ENCODE measurements around the gene RTTN. TPM values are rescaled to one million over a fixed set of nuclear protein-coding genes. Genes with fewer than 3 reads are reported as not detected.

RTTN gene
- total and polyA plus RNA-seq, 4 donors, result 1.1 to 14.3 (median 8.8) TPM

DNA sequence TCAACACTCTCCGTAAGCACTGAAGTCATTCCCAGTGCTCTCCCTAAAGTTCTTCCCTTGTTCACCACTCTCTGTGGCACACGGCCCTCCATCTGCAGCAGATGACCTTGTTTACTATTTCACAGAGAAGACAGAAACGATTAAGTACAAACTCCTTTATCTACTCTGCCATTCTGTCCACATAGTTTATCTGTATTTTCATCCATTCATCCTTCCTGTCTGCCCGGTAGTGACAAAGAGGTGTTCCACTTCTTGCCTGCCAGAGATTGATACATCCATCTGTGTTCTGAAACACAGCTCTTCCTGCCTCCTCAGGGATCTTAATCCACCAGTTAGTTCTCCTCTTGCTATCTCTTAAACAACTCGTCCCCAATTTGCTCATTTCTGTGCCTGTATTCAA lies 179.9 kb downstream of the RTTN start:
- TF ChIP-seq, protein P1, sequence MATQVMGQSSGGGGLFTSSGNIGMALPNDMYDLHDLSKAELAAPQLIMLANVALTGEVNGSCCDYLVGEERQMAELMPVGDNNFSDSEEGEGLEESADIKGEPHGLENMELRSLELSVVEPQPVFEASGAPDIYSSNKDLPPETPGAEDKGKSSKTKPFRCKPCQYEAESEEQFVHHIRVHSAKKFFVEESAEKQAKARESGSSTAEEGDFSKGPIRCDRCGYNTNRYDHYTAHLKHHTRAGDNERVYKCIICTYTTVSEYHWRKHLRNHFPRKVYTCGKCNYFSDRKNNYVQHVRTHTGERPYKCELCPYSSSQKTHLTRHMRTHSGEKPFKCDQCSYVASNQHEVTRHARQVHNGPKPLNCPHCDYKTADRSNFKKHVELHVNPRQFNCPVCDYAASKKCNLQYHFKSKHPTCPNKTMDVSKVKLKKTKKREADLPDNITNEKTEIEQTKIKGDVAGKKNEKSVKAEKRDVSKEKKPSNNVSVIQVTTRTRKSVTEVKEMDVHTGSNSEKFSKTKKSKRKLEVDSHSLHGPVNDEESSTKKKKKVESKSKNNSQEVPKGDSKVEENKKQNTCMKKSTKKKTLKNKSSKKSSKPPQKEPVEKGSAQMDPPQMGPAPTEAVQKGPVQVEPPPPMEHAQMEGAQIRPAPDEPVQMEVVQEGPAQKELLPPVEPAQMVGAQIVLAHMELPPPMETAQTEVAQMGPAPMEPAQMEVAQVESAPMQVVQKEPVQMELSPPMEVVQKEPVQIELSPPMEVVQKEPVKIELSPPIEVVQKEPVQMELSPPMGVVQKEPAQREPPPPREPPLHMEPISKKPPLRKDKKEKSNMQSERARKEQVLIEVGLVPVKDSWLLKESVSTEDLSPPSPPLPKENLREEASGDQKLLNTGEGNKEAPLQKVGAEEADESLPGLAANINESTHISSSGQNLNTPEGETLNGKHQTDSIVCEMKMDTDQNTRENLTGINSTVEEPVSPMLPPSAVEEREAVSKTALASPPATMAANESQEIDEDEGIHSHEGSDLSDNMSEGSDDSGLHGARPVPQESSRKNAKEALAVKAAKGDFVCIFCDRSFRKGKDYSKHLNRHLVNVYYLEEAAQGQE (IDR thresholded peaks at IDR 0.05), result no peak
- no peak for DNase-seq (ENCODE audit: low spot score)
- Histone ChIP-seq H3K4me3 (ENCODE audit: low read depth in 1 of 3, low read length in 3 of 3) (no peak overlapping the region), H3K9me3 (ENCODE audit: control insufficient read depth in 4 of 4, low read length in 3 of 4) (no peaks in the 10 kb centered on the region), H3K27ac (ENCODE audit: low read depth in 1 of 2, low read length in 2 of 2) (no peak overlapping the region), H3K4me1 (ENCODE audit: control insufficient read depth in 4 of 4, insufficient read depth in 4 of 4, low read length in 3 of 4) (no peaks in the 10 kb centered on the region), H3K27me3 (ENCODE audit: control insufficient read depth in 4 of 4, insufficient read depth in 4 of 4, low read length in 3 of 4) (no peaks in the 10 kb centered on the region), H3K36me3 (ENCODE audit: control insufficient read depth in 4 of 4, insufficient read depth in 3 of 4, low read depth in 1 of 4, low read length in 3 of 4) (peaks cover 2 to 62% (median 27%) of the 10 kb centered on the region in 4 donors), H3K9ac (ENCODE audit: low read depth in 1 of 2, low read length in 2 of 2) (no peak overlapping the region)
- WGBS, result 81% methylated on average over 5 of the region's 5 CpGs

DNA sequence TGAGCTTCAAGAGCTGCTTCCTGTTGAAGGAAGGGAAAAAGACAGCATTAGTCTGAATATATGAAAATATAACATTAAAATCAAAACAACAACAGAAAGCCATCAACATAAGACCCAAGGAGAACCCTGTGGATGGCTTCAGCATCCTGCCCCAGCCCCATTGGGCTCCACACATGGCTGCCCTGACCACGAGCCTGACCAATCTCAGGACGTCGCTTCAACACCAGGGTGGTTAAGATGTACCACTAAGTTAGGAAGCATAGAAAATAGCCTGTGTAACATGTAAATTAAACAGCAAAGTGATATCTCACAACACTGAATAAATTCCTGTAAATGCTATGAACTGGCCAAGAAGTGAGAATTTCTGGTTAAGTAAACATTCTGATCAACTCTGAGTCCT lies 180.7 kb downstream of the RTTN start:
- 96% methylated on average over 3 of the region's 3 CpGs for WGBS
- peaks cover 2 to 67% (median 30%) of the 10 kb centered on the region in 4 donors for H3K36me3 ChIP-seq (ENCODE audit: control insufficient read depth in 4 of 4, insufficient read depth in 3 of 4, low read depth in 1 of 4, low read length in 3 of 4)
- TF ChIP-seq, protein P2, sequence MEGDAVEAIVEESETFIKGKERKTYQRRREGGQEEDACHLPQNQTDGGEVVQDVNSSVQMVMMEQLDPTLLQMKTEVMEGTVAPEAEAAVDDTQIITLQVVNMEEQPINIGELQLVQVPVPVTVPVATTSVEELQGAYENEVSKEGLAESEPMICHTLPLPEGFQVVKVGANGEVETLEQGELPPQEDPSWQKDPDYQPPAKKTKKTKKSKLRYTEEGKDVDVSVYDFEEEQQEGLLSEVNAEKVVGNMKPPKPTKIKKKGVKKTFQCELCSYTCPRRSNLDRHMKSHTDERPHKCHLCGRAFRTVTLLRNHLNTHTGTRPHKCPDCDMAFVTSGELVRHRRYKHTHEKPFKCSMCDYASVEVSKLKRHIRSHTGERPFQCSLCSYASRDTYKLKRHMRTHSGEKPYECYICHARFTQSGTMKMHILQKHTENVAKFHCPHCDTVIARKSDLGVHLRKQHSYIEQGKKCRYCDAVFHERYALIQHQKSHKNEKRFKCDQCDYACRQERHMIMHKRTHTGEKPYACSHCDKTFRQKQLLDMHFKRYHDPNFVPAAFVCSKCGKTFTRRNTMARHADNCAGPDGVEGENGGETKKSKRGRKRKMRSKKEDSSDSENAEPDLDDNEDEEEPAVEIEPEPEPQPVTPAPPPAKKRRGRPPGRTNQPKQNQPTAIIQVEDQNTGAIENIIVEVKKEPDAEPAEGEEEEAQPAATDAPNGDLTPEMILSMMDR (IDR thresholded peaks at IDR 0.05; ENCODE audit: low read depth, low read length, missing input control), result no peak
- TF ChIP-seq HNF4A (conservative IDR thresholded peaks at IDR 0.05) (no peak), HNF4G (IDR thresholded peaks at IDR 0.05) (no peak), EGR1 (IDR thresholded peaks at IDR 0.05; ENCODE audit: low read depth in 2 of 2) (no peak), JUND (IDR thresholded peaks at IDR 0.05) (no peak), TAF1 (conservative IDR thresholded peaks at IDR 0.05) (no peak), SP1 (IDR thresholded peaks at IDR 0.05) (no peak), RAD21 (IDR thresholded peaks at IDR 0.05) (no peak), RXRA (IDR thresholded peaks at IDR 0.05) (no peak), FOXA2 (IDR thresholded peaks at IDR 0.05) (no peak), NR2F2 (IDR thresholded peaks at IDR 0.05) (no peak)
- TF ChIP-seq, protein P3, sequence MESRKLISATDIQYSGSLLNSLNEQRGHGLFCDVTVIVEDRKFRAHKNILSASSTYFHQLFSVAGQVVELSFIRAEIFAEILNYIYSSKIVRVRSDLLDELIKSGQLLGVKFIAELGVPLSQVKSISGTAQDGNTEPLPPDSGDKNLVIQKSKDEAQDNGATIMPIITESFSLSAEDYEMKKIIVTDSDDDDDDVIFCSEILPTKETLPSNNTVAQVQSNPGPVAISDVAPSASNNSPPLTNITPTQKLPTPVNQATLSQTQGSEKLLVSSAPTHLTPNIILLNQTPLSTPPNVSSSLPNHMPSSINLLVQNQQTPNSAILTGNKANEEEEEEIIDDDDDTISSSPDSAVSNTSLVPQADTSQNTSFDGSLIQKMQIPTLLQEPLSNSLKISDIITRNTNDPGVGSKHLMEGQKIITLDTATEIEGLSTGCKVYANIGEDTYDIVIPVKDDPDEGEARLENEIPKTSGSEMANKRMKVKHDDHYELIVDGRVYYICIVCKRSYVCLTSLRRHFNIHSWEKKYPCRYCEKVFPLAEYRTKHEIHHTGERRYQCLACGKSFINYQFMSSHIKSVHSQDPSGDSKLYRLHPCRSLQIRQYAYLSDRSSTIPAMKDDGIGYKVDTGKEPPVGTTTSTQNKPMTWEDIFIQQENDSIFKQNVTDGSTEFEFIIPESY (IDR thresholded peaks at IDR 0.05), result no peak
- TF ChIP-seq, protein P4, sequence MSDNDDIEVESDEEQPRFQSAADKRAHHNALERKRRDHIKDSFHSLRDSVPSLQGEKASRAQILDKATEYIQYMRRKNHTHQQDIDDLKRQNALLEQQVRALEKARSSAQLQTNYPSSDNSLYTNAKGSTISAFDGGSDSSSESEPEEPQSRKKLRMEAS (IDR thresholded peaks at IDR 0.05), result no peak
- TF ChIP-seq, protein P1 (IDR thresholded peaks at IDR 0.05), result no peak
- TF ChIP-seq, protein P5, sequence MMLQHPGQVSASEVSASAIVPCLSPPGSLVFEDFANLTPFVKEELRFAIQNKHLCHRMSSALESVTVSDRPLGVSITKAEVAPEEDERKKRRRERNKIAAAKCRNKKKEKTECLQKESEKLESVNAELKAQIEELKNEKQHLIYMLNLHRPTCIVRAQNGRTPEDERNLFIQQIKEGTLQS (IDR thresholded peaks at IDR 0.05), result no peak
- H3K4me3 ChIP-seq (ENCODE audit: low read depth in 1 of 3, low read length in 3 of 3), result no peak overlapping the region
- H3K9ac ChIP-seq (ENCODE audit: low read depth in 1 of 2, low read length in 2 of 2), result no peak overlapping the region
- no peak overlapping the region for H3K27ac ChIP-seq (ENCODE audit: low read depth in 1 of 2, low read length in 2 of 2)
- DNase-seq (ENCODE audit: low spot score), result no peak
- no peaks in the 10 kb centered on the region for H3K4me1 ChIP-seq (ENCODE audit: control insufficient read depth in 4 of 4, insufficient read depth in 4 of 4, low read length in 3 of 4)
- H3K9me3 ChIP-seq (ENCODE audit: control insufficient read depth in 4 of 4, low read length in 3 of 4), result no peaks in the 10 kb centered on the region
- H3K27me3 ChIP-seq (ENCODE audit: control insufficient read depth in 4 of 4, insufficient read depth in 4 of 4, low read length in 3 of 4), result no peaks in the 10 kb centered on the region
